Sciatic nerve (tissue), 2 donors: ENCODE measurements around the gene PARD3. TPM values are rescaled to one million over a fixed set of nuclear protein-coding genes. Genes with fewer than 3 reads are reported as not detected.

Experiments
- ATAC-seq: fragments of 200-7000 bp; cut with Tn5 transposase; one replicate; pipeline ENCODE4 v1.9.1; 2020; ENCODE audit warnings: mild to moderate bottlenecking, moderate library complexity
- DNase-seq: peaks from one replicate; pipeline ENCODE4 v3.0.0-alpha.2; 2020; ENCODE audit warnings: low spot score
- intact Hi-C: fragments of 100-400 bp; cut with DNase I; formaldehyde crosslinking; loops from one replicate; pipeline ENCODE4 v1.14.2; 2022
- total RNA-seq: library from RNA; stranded (reverse); fragmentation: NEBNext Ultra II Directional; extraction: Animal tissue kit (Norgen Biotek cat#: 25700); gene quantifications from one replicate; pipeline ENCODE4 v1.2.1, GENCODE V29; 2021
- donor health status: DM: no; HTN: no; CAD: no.
- donor health status: DM: no; HTN: no; CAD: no.

Gene PARD3
- total RNA-seq, 1 donor from 2014 or later = 46.1 TPM

DNA sequence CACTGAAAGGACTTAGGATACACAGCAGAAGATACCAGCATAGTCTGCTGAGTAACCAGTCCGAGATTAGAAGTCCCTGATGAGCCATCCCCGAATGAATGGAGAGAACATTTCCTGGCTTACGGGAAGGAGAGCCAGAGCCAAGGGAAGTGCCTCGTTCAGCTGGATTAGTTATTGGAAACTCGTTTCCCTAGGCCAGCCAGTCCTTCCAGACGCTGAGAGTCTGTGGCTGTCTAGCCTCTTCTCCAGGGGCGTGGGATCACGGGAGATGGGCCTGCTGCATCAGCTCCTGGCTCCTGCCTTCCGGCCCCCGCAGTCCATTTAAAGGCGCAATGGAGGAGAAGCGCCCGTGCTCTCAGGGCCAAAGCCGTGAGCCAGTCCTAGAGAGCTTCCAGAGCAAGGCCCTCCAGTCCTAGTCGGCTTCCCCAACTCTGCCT lies 712.8 kb downstream of the PARD3 start:
- DNase-seq (peak; percentile 77), ATAC-seq (peak; percentile 93)
- intact Hi-C loops = no loop called here

DNA sequence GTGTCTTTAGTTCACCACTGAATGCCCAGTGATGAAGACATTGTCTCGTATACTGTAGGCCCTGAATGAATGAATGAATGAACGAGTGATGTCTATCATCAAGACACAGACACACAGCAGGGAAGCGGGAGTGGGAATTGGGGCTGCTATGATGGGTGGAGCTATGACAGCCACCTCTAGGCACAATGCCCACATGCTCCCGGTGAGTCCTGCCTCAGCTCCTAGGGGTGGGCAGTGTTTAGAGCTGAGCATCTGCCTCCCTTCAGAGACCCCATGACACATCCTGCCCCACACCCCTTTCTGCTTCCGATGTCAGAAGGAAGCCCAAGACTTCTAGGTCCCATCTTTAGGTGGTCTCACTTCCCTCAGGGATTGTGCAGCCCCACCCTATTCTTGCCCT lies 714.1 kb downstream of the PARD3 start:
- no peak for DNase-seq
- no peak for ATAC-seq
- intact Hi-C loops = no loop called here

DNA sequence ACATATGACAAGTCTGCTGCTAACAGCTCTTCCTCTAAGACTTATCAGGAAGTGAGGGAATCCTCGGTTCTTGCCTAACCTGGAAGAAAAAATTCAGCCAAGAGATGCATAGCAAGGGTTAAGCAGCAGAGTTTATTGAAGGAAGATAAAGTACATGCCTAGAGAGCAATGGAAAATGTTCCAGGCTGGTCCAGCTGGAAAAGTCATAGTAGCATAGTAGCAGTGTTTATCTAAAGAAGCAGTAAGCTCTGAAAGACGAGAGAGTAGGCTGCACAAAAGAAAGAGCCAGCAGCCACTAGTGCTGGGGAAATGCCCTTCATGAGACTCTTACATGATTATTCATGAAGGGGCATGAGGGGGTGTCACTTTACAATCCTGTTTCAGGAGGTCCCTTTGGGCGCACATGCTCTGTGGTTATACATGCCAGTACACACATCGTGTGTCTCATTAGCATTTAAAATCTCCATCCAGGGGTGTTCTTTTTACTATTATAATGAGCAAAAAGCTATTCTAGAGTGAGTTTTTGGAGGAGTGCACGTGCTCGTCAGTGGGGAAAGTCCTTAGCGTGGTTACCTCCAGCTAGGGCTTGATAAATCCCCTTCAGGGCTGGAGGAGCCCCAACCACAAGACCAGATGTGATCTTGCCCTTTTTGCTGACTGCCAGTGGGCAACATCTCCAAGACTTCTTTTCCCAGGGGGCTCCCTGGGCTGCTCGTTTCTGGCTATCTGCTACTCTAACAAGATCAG lies 716.1 kb downstream of the PARD3 start:
- no peak for ATAC-seq
- intact Hi-C loops = no loop called here
- no peak for DNase-seq

DNA sequence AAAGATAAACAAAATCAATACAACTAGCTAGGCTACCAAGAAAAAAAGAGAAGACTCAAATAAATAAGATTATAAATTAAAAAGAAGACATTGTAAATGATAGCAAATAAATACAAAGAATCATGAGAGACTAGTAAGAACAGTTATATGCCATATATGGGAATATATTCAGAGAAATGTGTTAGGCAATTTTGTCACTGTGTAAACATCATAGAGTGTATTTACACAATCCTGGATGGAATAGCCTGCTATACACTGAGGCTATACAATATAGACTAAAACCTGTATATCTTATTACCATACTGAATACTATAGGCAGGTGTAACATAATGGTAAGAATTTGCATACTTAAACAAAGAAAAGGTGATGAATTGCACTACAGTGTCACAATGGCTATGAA lies 717.4 kb downstream of the PARD3 start:
- DNase-seq (no peak), ATAC-seq (no peak)
- intact Hi-C loops = no loop called here

DNA sequence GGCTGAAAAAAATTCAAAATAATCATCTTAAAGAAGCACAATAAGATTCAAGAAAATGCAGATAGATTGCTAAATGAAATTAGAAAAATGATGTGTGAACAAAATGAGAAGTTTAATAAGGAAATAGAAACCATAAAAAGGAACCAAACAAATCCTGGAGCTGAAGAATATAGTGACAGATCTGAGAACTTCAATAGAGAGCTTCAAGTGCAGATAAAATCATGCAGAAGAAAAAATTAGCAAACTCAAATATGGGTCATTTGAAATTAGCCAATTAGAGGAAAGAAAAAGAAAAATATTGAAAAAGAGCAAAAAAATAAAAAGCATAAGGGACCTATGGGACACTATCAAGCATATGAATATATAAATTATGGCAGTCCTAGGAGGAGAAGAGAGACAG lies 720.1 kb downstream of the PARD3 start:
- no peak for DNase-seq
- intact Hi-C loops = no loop called here
- ATAC-seq = no peak

DNA sequence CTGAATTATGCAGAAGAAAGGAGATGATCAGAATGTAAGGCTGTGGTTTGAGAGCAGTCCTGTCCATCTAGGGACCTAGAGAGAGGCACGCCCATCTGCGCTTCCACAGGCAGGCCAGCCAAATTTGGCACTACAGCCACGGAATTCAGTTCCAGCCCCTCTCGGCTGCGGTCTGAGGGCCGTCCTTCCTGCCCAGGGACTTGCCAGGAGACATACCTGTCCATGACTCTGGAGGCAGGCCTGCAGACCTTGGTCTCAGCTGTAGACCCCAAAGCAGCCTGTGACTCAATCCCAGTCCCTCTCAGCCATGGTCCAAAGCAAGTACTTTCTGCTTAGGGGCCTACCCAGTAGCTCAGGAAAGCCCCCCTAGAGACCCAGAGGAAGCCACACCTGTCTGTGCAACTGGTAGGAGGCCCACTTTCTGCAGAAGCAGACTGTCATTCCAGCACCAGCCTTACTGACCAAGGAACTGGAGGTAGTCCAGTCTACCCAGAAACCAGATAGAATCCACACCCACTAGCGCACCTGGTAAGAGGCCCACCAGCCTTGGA lies 720.9 kb downstream of the PARD3 start:
- intact Hi-C loops = no loop called here
- DNase-seq = no peak
- no peak for ATAC-seq

DNA sequence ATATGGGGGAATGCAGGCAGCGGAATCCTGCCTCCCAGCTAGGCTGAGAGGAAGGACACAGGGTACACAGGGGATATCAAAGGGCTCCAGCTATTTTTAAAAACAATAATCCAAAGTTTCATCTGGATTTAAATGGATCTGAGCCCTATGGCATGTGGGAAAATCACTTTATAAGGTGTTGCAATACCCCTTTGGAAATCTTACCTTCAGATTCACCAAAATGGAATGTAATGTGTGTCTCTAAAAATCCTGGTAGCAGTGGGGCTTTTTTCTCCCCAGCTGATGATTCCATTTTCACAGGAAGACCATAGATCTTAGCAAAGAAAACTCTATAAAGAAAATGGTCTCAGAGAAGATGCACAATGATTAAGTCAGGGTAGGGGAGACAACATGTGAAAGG lies 722.2 kb downstream of the PARD3 start:
- intact Hi-C loops = no loop called here
- ATAC-seq = no peak
- no peak for DNase-seq

DNA sequence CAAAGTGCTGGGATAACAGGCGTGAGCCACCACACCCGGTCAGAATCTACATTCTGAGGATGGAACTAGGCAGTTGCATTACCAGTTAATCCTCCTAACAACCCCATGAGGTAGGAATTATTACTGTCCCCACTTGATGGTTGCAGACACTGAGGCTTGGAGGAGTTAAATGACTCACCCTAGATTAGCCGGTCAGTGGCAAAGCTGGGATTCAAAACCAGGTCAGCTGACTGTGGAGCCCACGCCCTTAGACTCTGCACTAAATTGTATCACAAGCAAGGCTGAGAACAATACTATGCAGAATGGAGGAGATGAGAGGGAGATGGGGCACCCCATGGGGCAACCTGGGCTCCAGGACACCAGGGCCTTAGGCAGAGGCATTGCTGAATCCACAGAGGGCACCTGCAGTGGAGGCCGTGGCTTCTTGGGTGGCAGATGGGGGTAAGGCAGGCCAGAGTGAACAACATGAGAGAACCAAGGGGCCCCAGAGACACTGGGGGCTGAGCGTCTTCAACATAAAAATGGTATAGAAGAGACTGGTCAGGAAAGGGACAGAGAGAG lies 723.4 kb downstream of the PARD3 start:
- ATAC-seq = no peak
- intact Hi-C loops = no loop called here
- DNase-seq = no peak

DNA sequence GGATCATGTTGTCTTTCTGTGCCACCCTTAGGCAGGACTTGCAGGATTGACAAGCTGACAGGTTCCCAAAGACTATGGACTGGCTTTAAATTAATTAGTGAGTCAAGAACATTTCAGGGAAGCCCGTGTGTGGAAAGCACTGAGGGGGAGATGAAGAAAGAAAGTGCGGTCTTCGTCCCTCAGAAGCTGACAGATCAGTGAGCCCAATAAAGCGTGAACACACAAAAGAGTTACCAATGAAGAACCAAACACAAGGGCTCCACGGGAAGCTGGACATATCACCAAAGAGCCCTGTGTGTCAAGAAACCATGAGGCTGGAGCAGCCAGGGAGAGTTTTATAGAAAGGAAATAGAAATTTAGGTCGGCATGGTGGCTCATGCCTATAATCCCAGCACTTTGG lies 725.8 kb downstream of the PARD3 start:
- ATAC-seq = no peak

DNA sequence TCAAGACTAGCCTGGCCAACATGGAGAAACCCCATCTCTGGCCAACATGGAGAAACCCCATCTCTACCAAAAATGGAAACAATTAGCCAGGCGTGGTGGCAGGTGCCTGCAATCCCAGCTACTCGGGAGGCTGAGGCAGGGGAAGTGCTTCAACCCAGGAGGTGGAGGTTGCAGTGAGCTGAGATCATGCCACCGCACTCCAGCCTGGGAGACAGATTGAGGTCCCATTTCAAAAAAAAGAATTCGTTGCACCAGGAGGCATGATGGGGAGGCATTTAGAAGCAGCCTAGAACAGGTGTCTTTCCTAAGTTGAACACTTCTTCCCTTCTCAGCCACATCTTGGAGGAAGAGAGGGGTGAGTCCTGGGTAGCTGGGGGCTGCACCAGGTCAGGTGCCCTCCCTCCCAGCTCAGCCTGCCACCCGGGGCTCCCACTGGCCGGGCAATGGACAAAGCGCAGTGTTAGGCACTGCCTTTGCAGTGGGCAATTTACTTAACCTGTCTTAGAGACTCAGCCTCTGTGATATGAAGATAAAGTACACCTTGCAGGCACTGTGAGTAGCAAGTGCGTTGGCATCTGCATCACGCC lies 726.8 kb downstream of the PARD3 start:
- intact Hi-C loops = no loop called here
- DNase-seq (no peak), ATAC-seq (no peak)

More for the DNA sequence above, 725.8 kb downstream of the PARD3 start:
- intact Hi-C loops = no loop called here
- no peak for DNase-seq

DNA sequence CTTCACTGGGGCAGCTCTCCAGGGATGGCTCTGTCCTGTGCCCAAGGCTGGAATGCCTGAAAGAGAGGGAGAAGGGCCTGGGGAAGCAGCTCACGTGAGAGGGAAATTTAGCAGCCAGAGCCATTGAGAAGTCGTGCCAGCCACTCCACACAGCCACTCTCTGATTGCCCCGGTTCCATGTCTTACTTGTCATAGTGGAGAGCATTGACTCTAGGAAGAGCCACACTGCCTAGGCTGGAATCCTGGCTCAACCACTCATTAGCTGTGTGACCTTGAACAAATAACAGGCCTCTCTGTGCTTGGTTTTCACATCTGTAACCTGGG lies 728.0 kb downstream of the PARD3 start:
- DNase-seq (no peak), ATAC-seq (no peak)
- intact Hi-C loops = no loop called here

DNA sequence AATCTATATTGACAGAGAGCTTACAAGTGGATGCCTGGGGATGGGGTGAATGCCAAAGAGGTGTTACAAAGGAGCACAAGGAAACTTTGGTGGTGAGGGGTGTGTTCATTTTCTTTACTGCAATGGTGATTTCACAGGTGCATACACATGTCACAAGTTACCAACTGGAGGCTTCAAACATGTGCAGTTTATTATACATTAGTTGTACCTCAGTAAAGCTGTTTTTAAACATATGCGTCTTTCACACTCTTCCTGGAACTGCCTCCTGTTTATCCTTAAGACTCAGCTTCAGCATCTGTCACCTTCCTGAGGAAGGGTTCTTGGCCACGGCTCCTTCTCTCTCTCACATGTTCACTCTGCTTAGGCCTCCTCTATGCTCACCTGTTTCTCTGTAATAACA lies 731.5 kb downstream of the PARD3 start:
- intact Hi-C loops = no loop called here
- ATAC-seq = no peak
- DNase-seq = no peak

DNA sequence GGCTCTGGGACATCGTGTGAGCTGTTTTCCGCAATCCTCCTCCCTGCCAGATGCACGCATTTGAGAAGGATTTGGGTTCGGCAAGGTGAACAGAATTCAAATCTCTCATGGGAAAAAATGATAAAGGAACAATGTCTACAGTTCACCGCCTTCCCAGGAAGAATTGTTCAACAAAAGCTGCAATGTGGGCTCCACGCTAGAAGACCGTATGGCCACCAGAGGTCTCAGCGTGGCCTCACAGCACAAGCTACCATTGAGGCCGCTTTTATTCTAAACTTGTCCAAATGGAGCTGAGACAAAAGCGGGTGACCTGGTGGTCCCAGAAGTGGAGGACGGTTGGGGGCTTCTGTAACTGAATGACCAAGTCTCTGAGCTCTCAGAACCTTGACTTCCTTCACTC lies 733.1 kb downstream of the PARD3 start:
- intact Hi-C loops = no loop called here
- ATAC-seq (no peak), DNase-seq (no peak)

DNA sequence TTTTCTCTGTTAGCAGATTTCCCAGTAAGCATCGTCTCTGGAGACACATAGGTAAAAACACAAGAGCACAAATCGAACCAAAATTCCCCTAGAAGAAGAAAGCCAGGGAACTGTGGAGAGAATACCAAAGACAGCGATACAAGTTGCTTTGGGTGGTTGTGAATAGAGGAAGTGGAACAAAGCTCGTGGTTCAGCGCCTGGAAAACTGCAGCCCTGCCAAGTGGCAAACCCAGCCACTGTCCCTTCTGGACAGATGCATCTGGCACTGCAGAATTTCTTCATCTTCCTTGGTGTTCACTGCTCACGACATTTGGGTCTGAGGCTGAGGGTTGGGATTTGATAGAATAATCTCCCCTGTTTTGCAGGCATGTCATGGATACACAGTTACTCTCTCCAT lies 733.8 kb downstream of the PARD3 start:
- intact Hi-C loops = no loop called here
- DNase-seq (no peak), ATAC-seq (peak; percentile 46)

DNA sequence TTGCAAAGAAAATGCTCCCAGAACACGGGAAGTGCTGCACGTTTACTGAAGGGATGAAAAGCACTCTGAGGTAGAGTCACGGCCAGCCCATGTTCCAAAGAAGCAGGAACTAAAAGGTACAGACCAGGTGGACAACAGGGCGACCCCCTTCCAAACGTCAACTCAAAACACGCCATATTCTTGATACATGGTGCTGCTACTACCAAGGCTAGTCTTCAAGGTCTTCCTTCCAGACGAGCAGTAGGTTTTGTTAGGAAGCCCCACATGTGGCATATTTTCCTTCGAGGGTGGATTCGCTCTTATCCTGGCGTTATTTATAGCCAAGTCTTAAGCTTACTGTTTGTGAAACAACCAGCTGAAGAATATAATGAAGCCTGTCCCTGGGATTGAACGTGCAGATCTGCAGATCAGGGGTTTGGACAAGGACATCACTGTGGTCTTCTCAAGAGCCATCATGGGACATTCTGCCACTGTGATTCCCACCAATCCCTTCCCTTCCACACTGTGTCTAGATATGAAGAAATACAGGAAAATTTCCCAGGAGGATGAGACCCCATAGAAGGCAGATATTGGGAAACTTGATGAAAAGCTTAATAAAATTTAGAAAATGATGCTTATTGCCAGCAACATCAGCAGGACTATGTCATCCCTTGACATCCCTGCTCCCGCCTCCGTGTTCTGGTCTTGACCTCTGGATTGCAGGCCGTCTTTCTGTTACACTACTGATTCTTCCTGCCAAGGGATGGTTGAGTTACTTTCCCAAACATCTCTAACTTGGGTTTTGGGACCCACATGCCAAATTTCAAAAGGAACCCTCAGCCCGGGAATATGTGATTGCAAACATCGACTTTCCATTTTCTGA lies 734.4 kb downstream of the PARD3 start:
- DNase-seq = no peak
- intact Hi-C loops = no loop called here
- peak; percentile 81 for ATAC-seq

DNA sequence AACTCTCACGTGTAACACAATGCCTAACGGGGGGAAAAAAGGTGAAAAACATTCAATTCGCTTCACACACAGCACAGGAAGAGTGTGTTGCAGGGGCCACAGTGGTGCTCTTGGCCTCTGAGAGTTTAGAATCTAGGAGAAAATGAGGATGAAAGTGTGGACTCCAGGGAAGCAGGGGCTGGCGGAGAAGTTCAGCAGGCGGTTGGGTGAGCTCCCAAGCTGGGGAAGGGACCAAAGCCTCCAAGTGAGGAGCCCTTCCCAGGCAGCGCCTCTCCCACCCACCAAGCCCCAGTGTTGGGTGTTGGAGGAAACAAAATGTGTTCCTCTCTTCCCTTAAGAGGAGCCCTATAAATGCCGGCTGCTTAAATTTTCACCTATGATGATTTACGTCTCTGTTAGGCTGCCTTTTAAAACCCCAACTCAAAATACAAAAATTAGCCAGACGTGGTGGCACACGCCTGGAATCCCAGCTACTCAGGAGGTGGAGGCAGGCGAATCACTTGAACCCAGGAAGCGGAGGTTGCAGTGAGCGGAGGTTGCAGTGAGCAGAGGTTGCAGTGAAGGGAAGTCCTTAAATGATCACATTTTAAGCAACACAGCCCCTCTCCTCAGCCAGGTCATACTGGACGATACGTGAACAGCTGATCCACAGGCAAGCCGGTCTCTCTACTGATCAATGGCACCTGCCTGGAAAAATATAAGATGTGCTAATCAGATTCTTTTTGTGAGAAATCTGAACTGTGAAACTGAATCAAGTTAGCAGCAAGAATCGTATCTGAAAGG lies 735.2 kb downstream of the PARD3 start:
- intact Hi-C loops = no loop called here

DNA sequence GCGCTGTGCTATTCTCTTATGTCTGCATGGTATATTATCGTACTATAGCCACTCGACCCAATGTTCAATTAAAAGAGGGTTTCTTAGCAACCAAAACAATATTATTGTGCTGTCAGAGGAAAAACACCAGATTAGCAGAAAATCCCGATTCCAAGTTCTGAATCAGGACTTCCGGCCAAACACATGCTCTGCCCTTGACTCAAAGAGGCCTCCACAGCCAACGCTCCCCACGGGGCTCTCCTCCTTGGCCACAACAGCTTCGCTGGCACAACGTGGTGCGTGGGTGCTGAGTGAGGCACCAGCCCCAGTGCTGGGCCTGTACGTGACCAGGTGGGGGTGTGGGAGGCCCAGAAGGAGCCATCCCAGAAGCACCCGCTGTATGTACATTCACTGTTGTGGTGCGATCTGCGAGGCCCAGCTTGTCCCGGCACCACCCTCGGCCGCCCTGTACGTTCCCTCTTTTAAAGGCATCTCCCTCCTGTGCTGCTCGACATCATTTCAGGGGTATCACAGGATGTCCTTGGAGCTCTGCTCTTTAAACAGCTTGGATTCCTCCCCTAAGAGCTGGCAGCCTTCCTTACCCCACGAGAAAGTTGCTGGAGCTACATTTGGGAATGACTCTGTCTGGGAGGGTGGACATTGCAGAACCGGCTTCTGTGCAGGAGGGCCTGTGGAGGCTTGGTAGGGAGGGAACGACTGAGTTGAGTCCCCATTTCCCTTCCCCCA lies 736.2 kb downstream of the PARD3 start:
- intact Hi-C loops = no loop called here
- DNase-seq = no peak
- peak; percentile 5 for ATAC-seq

More for the DNA sequence above, 735.2 kb downstream of the PARD3 start:
- ATAC-seq = no peak
- no peak for DNase-seq

DNA sequence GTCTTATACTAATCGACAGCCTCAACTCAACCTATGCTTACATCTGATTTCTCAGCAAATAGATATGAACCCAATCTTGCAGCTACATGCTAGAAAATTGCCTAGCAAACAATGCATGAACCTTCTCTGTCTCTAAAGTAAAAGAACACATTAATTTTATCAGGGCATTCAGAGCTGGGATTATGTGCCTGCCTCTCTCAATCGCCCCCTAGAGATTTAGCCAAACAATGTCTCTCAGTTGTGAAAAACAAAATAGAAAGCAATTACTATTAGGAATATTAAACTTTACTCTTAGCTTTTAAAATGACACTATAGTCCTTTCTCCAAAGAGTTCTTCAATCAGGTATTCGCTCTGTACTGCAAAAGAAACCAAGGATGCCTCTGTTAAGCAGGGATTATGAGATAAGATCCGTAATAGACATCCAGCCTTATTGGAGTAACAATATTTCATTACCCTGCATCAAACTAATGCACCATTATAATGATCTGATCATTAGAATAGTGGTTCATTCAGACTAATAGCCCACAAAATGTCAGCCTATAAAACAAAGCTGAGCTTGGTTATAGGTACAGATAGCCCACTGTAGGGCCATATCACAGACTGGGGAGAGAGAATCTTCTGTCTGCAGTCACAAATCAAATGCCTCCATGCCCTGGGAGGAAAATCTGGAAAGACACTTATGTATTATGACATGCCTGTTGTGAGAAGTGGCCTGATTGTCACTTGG lies 736.9 kb downstream of the PARD3 start:
- ATAC-seq (no peak), DNase-seq (no peak)
- intact Hi-C loops = no loop called here
